ENCODE results near the gene NFIA.

Gene NFIA

GRCh38 chr1:61082311-61083012 is at the start of gene NFIA:
Gene NFIA, plus strand, starts transcription at chr1:61082561.
- peak; percentile 9 to 34 for DNase-seq

GRCh38 chr1:61035880-61036279 is 46.5 kb upstream of the NFIA start:
- no peak for DNase-seq

GRCh38 chr1:61042466-61043009 is 39.8 kb upstream of the NFIA start:
- DNase-seq, result no peak

GRCh38 chr1:61043010-61043820 is 39.1 kb upstream of the NFIA start:
- peak; percentile 81 to 85 for DNase-seq

- no peak for DNase-seq
Observed at GRCh38 chr1:61046434-61046833, 35.9 kb upstream of the NFIA start.

GRCh38 chr1:61047061-61047460 is 35.3 kb upstream of the NFIA start:
- no peak for DNase-seq

DNA sequence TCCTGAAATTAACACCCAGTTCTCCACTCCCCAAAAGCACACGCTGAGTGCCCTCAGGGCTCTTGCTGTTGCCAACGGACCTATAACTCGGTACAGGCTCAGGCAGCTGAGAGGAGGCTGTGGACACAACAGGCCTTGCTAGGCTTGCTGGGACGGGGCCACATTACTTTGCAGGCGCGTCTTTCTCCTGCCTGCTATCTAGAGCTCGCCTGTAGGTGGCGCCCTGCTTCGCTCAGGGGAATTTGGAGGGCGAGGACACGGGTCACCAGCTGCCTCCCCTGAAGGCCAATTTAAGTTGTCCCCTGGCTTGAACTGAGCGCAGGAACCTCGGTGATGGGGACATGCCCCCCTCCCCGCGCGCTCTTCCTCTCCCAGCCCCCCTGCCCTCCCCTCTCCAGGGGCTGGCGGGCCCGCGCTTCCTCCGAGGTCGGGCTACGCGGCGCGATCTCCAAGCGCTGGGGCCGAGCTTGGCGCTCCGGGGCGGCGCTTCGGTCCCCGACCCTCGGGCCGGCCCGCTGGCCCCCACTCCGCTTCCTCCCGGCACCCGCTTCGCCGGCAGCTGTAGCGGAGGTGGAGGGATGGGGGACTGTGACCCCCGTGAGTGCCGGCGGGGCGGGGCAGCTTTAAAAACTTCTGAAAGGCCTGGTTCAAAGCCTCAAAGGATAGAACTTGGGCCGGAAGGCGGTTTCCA is 32.4 kb upstream of the NFIA start:
- peak; percentile 85 to 90 for DNase-seq

GRCh38 chr1:61050541-61051442 is 31.6 kb upstream of the NFIA start:
- peak in 1 of 2 donors; percentile 20 for DNase-seq

DNA sequence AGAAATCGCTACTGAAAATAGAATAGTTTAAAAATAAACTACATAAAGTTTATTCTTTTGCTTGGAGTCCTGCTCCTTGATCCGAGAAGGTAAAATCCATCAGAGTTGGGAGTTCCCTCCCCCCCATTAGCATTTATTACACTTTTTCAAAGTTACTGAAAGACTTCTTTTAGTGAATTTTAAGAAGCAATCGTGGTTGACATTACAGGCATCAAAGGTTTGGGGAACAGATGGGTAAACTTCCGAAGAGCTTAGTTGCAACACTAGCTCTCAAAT is 31.0 kb upstream of the NFIA start:
- DNase-seq, result no peak

GRCh38 chr1:61051719-61052394 is 30.5 kb upstream of the NFIA start:
- no peak for DNase-seq

DNA sequence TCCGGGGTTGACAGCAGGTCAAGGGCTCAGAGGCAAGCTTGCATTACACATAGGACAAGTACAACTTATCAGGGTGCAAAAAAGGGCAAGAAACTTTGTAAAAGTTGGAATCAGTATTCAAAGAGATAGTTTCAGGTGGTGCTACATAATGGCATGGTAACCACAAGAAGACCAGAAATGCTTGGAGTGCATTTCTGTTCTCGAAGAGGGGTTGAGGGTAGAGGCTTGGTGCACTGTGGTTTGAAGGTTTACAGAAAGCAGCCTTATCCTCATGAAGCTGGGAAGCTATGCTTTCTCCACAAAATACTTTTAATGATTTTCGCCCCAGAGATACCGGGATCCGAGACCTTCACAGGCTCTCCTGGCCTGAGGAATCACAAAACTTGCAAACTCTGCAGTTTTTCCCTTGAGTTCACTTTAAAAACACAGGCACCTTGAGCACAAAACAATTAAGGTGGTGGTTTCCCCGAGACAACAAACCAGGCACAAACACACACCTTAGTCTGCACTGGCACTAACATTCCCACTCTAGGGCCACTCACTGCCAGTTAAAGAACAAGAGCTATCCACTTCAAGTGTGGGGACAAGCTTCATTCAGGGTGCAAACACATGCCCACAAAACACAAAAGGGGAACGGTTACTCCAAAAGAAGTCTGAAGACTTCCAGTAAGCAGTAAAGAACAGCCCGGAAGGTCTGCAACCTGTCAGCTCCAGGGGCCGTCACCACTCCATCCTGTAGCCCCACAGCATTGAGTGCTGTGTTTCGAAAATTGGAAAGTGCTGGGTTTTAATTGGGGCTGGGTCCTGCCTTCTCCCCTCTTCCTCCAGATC is 29.8 kb upstream of the NFIA start:
- no peak for DNase-seq

GRCh38 chr1:61053226-61053711 is 29.1 kb upstream of the NFIA start:
- no peak for DNase-seq

- DNase-seq, result no peak
Observed at GRCh38 chr1:61053712-61054600, 28.4 kb upstream of the NFIA start.

- no peak for DNase-seq
Observed at GRCh38 chr1:61054601-61054993, 27.8 kb upstream of the NFIA start.

DNA sequence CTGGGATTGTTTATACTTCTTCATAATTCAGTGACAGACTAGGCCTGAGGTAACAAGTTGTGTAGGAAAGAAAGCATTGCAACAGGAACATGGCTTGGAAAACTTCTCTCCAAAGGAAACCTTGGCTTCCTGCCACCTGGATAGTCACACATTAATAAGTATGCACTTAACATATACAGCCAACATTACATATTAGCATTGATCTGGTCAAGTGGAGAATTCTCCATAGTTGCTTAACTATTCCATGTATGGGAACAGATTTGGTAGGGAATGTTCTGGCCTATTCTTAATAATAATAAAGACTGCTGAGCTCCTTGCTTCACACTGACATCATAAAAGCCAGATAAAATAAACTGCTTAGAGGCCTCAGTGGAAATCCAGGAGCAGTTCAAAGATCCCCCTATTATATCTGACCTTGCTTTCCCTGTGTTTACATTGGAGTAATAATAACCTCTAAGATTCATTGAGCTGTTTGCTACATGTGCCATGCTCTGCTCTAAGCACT is 27.2 kb upstream of the NFIA start:
- DNase-seq, result no peak

GRCh38 chr1:61056196-61056572 is 26.2 kb upstream of the NFIA start:
- DNase-seq, result no peak

DNA sequence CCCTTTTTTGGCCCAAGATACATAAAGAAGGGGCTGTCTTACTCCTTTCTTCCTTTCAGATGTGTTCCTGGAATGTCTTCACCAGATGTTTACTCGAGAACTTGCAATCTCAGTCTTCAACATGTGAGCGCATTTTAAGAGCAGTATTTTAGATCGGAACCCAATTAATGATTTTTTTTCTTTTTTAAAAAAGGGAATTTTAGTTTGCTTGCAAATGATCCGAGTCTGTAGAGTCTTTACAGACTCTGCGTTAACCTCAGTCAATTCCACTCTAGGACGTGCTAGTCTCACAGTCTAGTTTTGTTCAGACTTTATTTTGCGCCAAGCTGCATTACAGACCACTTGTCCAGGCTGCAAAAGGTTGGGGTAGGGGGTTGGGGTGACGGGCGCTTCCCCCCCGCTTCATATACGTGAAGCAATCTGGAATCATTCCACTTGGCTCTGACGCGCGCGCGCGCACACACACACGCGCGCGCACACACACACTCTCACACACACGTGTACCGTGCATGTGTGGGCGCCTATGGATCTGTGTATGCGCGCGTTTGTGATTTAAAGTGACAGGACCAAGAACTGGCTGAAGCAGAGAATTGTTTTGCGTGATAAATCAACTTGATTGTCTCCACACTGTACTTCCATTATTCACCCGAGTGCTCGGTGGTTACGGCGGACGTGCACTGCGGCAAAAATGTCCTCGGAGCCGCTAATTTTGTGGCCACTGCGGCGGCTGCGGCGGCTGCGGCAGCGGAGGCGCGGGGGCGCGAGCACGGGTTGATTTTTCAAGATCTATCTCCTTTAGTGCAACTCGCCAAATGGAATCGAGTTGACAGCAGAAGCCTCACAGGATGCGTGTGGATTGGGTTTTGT is 25.6 kb upstream of the NFIA start:
- DNase-seq, result peak; percentile 36 to 45

- no peak for DNase-seq
Observed at GRCh38 chr1:61058483-61059245, 23.7 kb upstream of the NFIA start.
